DND-41 (cell line): Measurements from ENCODE around the gene CYP8B1.

Source experiments
- ATAC-seq: fragments of 200-7000 bp; cut with Tn5 transposase; 3 replicates; pipeline ENCODE4 v1.9.1; 2021; ENCODE audit warnings: low read depth; ENCODE audit not compliant: insufficient read depth
- DNase-seq: peaks from one replicate; pipeline ENCODE4 v3.0.0-alpha.2; 2020
- H2AFZ ChIP-seq: 2 replicates; pipeline ENCODE4 v1.6.0; 2012; ENCODE audit warnings: low read depth, low read length
- H3K27ac ChIP-seq: 2 replicates; pipeline ENCODE4 v1.5.1; 2012; ENCODE audit warnings: low read length, inconsistent platforms
- H3K27me3 ChIP-seq: fragments of 200-600 bp; sonication (generic); 2 replicates; pipeline ENCODE4 v1.6.0; 2012; ENCODE audit warnings: low read length, mild to moderate bottlenecking, inconsistent platforms; ENCODE audit not compliant: insufficient read depth, poor library complexity
- H3K36me3 ChIP-seq: 2 replicates; pipeline ENCODE4 v1.5.1; 2012; ENCODE audit warnings: low read length, inconsistent platforms; ENCODE audit not compliant: insufficient read depth
- H3K4me1 ChIP-seq: 2 replicates; pipeline ENCODE4 v1.5.1; 2012; ENCODE audit warnings: mild to moderate bottlenecking, low read length; ENCODE audit not compliant: insufficient read depth
- H3K4me2 ChIP-seq: 2 replicates; pipeline ENCODE4 v1.6.0; 2012; ENCODE audit warnings: mild to moderate bottlenecking, moderate library complexity, low read length, inconsistent platforms; ENCODE audit not compliant: insufficient read depth
- H3K4me3 ChIP-seq, 2 experiments: fragments of 200-600 bp in 1 of 2; shearing (Covaris generic) in 1 of 2; 2 replicates each; pipeline ENCODE4 v1.5.1; 2012 to 2016; ENCODE audit warnings: inconsistent platforms in 2 of 2, low read length in 2 of 2, mild to moderate bottlenecking in 2 of 2, low read depth in 1 of 2, moderate library complexity in 1 of 2
- H3K79me2 ChIP-seq: 2 replicates; pipeline ENCODE4 v1.6.0; 2012; ENCODE audit warnings: low read length, inconsistent platforms; ENCODE audit not compliant: insufficient read depth
- H3K9ac ChIP-seq: 2 replicates; pipeline ENCODE4 v1.6.0; 2012; ENCODE audit warnings: low read depth, mild to moderate bottlenecking, inconsistent platforms, low read length, moderate library complexity
- H3K9me3 ChIP-seq: 2 replicates; pipeline ENCODE4 v1.5.1; 2012; ENCODE audit warnings: low read length, moderate library complexity, mild to moderate bottlenecking, inconsistent platforms; ENCODE audit not compliant: insufficient read depth, severe bottlenecking
- H4K20me1 ChIP-seq: 2 replicates; pipeline ENCODE4 v1.6.0; 2012; ENCODE audit warnings: low read length; ENCODE audit not compliant: insufficient read depth
- CTCF ChIP-seq: IDR thresholded peaks from 2 replicates; pipeline ENCODE4 v1.5.1; 2012; ENCODE audit warnings: borderline replicate concordance, low read length, moderate library complexity, mild to moderate bottlenecking; ENCODE audit not compliant: poor library complexity, severe bottlenecking; ENCODE audit errors: extremely low read depth
- EZH2 ChIP-seq: IDR thresholded peaks from 3 replicates; pipeline ENCODE4 v1.6.1; 2012; ENCODE audit warnings: borderline replicate concordance, low read depth, mild to moderate bottlenecking, moderate library complexity, low read length, inconsistent platforms; ENCODE audit not compliant: severe bottlenecking

Gene CYP8B1

DNA sequence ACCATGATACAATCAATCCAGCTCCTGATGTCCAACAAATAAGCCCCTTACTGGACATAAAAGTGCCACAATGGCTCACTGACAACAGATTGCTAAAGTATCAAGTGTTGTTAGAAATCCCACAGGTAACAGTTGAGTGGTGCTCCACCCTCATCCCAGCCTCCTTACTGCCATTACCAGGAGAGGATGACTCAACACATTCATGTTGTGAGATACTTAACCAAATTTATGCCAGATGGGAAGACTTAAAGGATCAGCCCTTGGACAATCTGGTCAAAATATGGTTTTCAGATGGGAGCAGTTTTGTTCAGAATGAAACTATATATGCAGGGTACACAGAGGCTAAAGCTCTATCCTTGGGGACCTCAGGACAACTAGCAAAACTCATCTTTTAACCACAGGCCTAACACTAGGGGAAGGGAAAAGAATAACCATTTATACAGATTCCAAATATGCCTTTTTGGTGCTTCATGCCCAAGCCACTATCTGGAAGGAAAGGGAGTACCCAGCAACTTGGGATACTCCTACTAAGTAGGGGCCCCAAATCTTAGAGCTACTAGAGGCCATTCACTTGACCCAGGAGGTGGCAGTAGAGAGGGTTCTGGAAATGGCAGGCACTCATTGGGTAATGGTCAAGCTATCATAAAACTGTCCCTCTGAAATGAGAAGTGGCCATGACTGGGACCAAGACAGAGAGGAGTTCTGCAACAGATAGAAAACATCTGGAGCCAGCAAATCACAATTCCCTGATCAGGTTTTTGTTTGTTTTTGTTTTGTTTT lies 23.4 kb upstream of the CYP8B1 start:
- no peaks in the 10 kb centered on the region for H3K4me1 ChIP-seq
- DNase-seq: no peak
- no peak for ATAC-seq
- H3K27me3 ChIP-seq: no peaks in the 10 kb centered on the region
- no peaks in the 10 kb centered on the region for H3K79me2 ChIP-seq
- H3K4me3 ChIP-seq: no peak overlapping the region
- H3K36me3 ChIP-seq: no peaks in the 10 kb centered on the region
- H3K27ac ChIP-seq: no peak overlapping the region
- no peak overlapping the region for H3K9ac ChIP-seq
- no peak overlapping the region for H2AFZ ChIP-seq
- no peaks in the 10 kb centered on the region for H3K9me3 ChIP-seq
- H3K4me2 ChIP-seq: no peak overlapping the region
- TF ChIP-seq EZH2: no peak
- TF ChIP-seq CTCF: no peak
- no peaks in the 10 kb centered on the region for H4K20me1 ChIP-seq

- H3K27me3 ChIP-seq: no peaks in the 10 kb centered on the region
- no peaks in the 10 kb centered on the region for H3K36me3 ChIP-seq
- H3K4me2 ChIP-seq: no peak overlapping the region
- no peak for TF ChIP-seq CTCF
- no peak for TF ChIP-seq EZH2
- H3K79me2 ChIP-seq: no peaks in the 10 kb centered on the region
- H3K27ac ChIP-seq: no peak overlapping the region
- H2AFZ ChIP-seq: no peak overlapping the region
- H3K4me1 ChIP-seq: no peaks in the 10 kb centered on the region
- ATAC-seq (no peak), DNase-seq (no peak)
- no peak overlapping the region for H3K4me3 ChIP-seq
- H3K9ac ChIP-seq: no peak overlapping the region
- H3K9me3 ChIP-seq: no peaks in the 10 kb centered on the region
- H4K20me1 ChIP-seq: no peaks in the 10 kb centered on the region
Observed at GRCh38 chr3:42895580-42895868, 19.8 kb upstream of the CYP8B1 start.

DNA sequence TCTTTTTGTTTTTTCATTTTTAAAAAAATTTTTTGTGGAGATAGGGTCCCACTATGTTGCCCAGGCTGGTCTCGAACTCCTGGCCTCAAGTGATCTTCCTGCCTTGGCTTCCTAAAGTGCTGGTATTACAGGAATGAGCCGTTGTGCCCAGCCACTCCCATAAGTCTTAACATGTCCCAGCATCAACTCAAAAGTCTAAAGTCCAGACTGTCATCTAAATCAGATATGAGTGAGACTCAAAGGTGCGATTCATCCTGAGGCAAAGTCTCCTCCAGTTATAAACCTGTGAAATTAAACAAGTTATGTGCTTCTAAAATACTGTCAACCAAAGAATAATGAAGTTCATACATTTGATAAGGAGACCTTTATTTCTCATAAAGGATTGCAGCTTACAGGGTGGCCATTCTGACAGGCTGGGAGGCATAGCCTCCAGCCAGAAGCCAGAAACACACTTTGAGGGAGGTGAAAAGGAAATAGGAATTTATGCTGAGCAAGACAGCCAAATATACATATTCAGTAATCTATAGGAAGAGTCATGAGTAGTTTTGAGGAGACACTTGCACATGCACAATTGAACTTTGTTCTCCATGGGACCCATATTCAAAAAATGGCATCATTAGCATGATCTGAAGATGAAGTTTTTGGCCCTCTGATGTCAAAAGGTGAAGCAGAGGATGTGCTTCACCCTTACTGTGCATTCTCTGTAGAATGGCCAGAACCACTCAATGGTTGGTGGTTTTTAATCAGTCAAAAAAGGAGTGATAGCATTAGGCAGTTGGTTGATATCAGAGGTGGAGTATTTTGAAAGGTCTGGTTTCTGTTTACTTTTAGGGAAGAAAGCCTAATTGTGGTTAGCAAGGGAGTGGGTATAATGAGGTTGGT lies 19.3 kb upstream of the CYP8B1 start:
- H3K4me3 ChIP-seq: no peak overlapping the region
- DNase-seq (no peak), ATAC-seq (no peak)
- H4K20me1 ChIP-seq: no peaks in the 10 kb centered on the region
- H3K9ac ChIP-seq: no peak overlapping the region
- H3K36me3 ChIP-seq: no peaks in the 10 kb centered on the region
- H2AFZ ChIP-seq: no peak overlapping the region
- H3K4me2 ChIP-seq: no peak overlapping the region
- H3K9me3 ChIP-seq: no peaks in the 10 kb centered on the region
- no peak overlapping the region for H3K27ac ChIP-seq
- H3K27me3 ChIP-seq: peaks cover 2% of the 10 kb centered on the region
- TF ChIP-seq EZH2 (no peak), CTCF (no peak)
- H3K79me2 ChIP-seq: no peaks in the 10 kb centered on the region
- no peaks in the 10 kb centered on the region for H3K4me1 ChIP-seq
